Ecto neural progenitor cell (in vitro differentiated cells): ENCODE data around the gene ARL4D.
A peak's percentile ranks its signal among the peaks of the same experiment; 100 is the strongest.
"Not testable (repeated sequence)": the region's sequence is repeated elsewhere in the genome, so short reads cannot be mapped to it uniquely, and the experiment has no call there.

Source experiments
- DNase-seq: peaks from one replicate; pipeline ENCODE4 v3.0.0-alpha.2; 2018; ENCODE audit warnings: low spot score

The ARL4D gene

DNA sequence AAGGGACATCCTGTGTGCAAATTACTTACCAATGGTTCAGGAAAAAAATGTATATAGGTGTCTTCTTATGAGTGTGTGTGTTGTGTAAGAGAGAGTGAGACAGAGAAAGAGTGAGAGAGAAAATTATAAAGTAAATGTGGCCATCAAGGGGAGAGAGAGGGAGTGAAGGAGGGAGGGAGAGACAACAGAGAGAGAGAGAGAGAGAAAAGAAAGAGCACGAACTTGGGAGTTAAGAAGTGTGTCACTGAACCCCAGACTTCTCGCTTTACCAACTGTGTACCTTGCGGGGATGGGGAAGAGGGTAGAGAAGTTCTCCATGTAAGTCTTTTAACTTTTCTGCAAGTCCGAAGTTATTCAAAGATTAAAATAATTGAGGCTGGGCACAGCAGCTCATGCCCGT, 28.8 kb upstream of the ARL4D start:
- DNase-seq = no peak

GRCh38 chr17:43371227-43371821, 27.5 kb upstream of the ARL4D start:
- DNase-seq = no peak

DNA sequence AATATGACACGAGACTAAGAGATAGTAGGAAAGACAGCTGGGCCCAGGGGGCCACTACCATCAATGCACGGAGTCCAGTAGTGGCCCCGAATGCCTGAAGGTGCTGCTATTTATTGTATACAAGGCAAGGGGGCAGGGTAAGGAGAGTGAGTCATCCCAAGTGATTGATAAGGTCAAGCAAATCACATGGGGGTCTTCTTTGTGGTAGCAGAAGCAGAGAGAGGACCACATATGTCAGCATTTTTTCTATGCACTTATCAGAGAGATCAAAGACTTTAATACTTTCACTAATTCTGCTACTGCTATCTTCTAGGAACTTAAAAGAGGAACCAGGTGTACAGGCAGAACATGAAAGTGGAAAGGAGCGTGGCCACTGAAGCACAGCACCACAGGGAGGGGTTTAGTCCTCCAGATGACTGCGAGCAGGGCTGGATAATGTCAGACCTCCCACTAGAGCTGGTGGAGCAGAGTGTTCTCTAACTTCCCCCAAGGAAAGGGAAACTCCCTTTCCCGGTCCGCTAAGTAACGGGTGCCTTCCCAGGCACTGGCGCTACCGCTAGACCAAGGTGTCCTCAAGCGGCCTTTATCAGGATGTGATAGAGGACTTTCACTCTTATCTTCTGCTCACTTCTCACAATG, 26.4 kb upstream of the ARL4D start:
- DNase-seq = no peak

DNA sequence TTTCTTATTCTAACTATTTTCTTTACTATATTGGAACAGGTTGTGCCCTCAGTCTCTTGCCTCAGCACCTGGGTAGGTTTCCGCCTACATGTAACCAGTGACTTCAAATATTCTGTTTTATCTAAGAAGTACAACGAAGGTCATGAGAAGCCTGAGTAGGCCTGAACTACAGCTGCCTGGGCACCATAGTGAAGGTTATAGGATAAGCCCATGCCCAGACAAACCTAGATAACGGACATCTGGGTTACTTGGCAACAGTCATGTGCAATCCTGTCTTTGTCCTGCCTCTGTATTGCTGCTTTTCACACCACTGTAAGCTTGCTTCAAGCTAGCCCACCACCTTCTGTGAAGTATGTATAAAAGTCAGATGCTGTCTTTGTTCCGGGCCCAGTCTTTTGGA, 25.4 kb upstream of the ARL4D start:
- DNase-seq = no peak

GRCh38 chr17:43375915-43376314, 22.9 kb upstream of the ARL4D start:
- not testable (repeated sequence) for DNase-seq

GRCh38 chr17:43377056-43377810, 21.6 kb upstream of the ARL4D start:
- DNase-seq = no peak

GRCh38 chr17:43378766-43379165, 20.0 kb upstream of the ARL4D start:
- DNase-seq = no peak

GRCh38 chr17:43380307-43380706, 18.5 kb upstream of the ARL4D start:
- no peak for DNase-seq

- DNase-seq = no peak
Observed at GRCh38 chr17:43381204-43381603, 17.6 kb upstream of the ARL4D start.

- DNase-seq = no peak
Observed at GRCh38 chr17:43381621-43382020, 17.2 kb upstream of the ARL4D start.

- DNase-seq = no peak
Observed at GRCh38 chr17:43382776-43383175, 16.0 kb upstream of the ARL4D start.

DNA sequence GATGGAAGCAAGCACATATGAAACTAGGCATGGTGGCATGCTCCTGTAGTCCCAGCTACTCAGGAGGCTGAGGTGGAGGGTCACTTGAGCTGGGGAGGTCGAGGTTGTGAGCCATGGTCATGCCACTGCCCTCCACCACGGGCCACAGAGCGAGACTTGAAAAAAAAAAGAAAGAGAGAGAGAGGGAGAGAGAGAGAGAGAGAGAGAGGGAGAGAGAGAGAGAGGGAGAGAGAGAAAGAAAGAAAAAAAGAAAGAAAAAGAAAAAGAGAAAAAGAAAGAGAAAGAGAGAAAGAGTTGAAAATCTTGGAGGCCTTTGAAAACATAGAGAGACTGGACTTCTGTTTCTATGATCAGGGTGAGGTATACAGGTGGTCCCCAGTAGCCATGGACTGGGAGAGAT, 15.4 kb upstream of the ARL4D start:
- no peak for DNase-seq

- DNase-seq = no peak
Observed at GRCh38 chr17:43383826-43384475, 14.8 kb upstream of the ARL4D start.

DNA sequence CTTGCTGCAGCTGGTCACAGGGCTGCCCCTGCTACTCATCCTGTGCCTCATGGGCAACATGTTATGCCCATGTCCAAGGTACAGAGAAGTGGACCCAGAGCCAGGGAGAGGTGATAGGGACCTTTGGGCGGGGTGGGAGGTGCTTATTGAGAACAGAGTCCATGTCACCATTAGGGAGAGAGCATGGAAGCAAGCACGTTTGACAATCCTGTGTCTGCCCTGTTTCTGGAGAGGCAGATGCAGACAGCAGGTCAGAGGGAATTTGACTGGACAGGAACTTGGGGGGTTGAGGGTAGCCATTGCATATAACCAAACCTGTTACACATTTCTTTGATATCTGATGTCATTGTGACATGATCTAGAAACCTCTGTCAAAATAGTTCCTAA, 14.3 kb upstream of the ARL4D start:
- no peak for DNase-seq

DNA sequence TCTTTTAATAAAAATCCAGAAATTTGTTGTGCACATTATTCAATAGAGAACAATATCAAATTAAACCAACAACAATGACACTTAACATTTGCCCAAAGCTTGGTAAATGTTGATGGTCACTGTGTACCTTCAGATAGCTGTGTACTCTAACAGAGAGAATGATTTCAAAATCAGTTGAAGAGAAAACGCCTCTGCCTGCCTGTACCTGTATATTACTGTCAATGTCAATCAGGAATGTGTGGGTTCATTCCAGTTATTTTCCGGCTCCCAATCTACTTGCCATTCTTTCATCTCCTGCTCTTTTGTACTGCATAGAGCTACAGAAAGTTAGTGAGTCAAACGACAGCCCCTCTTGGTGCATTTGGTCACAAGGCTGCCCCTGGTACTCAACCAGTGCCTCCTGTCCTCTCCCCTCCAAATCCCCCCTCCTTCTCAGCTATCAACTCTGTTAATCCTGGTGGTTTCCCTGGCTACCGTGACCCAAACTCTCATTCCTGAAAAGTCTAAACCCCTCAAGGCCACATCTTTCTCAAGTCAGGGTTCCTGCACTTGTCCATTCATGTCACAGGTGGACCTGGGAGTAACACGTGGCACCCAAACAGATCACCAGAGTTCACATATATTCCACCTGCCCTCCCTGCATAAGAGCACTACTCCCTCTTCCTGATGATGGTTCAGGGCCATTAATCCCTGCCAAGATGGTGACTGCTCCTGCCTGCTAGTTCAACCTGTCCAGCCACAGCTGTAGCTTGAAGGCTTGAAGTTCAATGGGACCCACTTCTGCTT, 13.6 kb upstream of the ARL4D start:
- DNase-seq = no peak

- DNase-seq = peak; percentile 95
Observed at GRCh38 chr17:43388359-43389045, 10.3 kb upstream of the ARL4D start.

DNA sequence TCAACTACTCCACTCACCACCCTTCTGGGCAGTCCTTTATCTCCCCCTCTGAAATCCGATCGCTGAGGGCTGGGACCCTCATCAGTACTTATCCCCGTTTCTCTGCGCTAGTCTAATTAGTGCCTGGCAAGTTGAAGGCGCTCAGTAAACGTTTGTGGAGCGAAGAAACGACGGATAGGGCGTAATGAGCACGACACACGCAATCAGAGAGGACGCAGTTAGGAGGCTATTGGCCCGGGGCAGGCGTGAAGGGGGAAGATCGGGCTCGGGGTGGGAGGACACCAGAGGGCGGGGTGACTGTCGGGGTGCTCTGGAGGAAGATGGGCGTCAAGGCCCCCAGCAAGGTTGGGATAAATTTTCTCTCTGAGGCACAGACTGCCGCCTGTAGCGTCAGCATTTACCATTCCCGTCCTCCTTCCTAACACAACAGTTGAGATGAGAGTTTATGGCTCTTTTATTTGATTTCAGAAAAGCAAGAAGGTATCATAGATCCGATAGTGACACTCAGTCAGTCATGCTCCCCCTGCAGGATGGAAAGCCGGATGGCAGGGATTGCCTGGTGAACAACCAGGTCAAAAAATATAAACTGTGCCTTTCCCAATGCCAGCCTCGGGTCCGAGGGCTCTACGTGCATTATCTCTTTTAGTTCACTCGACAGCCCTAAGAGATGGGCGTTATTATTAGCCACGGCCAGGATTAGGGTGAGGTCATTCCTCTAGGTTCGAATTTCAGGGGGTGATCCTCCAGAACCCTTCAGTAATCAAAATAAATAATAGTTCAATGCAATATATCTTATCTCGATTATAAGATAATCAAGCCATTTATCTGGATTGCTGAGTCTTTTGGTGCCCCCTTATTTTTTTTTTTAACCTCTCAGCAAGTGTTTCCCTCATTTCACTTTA, 9.5 kb upstream of the ARL4D start:
- DNase-seq = peak; percentile 80

DNA sequence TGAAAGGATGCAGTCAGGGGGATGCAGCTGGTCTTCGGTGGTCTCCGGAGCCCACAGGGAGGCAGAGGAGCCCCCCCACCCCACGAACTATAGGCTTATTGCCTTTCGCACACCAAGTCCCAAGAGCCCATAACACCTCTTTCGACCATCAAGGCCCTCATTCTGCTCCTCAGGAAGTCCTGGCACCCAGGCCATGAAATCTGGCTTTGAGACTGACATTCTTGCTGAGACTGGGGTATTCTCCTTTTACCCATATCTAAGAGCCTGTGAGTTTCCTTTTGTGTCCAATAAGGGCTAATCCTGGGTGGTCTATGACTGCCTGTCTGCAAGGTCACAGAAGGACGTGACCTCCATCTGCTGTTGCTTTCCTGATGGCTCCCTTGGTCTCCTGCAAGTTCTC, 6.4 kb upstream of the ARL4D start:
- no peak for DNase-seq

- peak; percentile 92 for DNase-seq
Observed at GRCh38 chr17:43393944-43394482, 4.8 kb upstream of the ARL4D start.

- not testable (repeated sequence) for DNase-seq
Observed at GRCh38 chr17:43394696-43395095, 4.1 kb upstream of the ARL4D start.
